NCI-H2081 (cell line): Measurements from ENCODE around the gene TRIM2.
"Not testable (repeated sequence)": the region's sequence is repeated elsewhere in the genome, so short reads cannot be mapped to it uniquely, and the experiment has no call there.

Experiments
- DNase-seq, 2 experiments: peaks; one replicate each; lab custom pipeline; 2025; lab: John Stamatoyannopoulos, UW

TRIM2 gene

DNA sequence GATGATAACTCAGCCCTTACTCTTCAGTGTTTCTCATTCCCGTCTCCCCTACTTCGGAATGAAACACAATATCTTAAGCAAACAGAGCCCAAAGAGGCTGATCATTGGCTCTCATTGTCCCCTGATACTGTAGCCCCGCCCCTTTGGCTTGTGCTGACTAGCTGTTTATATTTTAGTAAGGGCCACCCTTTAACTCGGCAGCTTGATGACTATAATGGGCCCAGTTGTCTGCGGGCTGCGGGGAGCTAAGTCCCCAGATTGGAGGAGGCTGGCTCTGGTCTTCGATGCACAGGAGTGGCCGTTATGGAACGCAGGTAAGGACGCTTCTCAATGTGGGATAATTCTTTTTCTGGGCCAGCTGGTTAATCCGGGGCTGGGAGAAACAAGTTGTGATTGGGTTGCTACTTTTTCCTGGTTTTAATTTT lies at the start of gene TRIM2:
TSS of gene TRIM2 (plus strand) at position 197 of the 425 bp plus-strand sequence. CDS start at position 285, 88 bp downstream.
- DNase-seq, result peak in 1 of 2 experiments; percentile 15

DNA sequence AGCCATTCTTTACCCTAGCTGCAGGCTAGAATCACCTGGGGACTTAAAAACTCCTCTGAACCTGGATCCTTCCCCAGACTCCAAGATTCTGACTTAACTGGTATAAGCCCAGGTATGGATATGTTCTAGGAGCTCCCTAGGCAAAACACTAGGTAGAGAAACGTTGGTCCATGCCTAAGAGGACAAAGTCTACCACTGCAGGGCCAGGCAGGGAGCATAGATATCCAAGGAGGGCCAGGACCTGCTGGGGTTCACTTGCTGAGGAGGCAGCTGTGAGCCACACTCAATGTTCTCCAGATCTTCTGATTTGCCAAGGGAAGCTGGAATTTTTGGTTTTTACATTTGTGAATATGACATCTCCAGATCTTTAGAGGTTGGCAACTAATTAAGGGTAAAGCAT lies 48.6 kb upstream of the TRIM2 start:
- DNase-seq, result no peak

DNA sequence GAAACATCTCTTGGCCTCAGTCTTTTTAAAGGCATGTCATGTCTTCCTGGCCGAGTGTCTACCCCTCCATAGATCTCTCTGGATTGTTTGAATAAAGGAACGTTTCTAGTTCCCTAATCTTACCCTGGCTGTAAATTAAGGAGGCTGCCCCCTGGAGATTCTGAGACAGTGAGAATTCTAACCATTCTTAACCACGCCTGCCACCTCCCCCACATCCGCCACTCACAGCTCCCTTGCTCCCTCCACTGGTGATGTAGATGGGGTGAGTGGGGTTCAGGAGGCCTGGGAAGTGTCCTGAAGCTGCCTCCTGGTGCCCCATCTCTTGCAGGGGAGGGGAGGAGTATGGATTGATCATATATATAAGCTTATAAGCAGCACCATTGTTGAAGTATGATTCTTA lies 48.0 kb upstream of the TRIM2 start:
- no peak for DNase-seq

DNA sequence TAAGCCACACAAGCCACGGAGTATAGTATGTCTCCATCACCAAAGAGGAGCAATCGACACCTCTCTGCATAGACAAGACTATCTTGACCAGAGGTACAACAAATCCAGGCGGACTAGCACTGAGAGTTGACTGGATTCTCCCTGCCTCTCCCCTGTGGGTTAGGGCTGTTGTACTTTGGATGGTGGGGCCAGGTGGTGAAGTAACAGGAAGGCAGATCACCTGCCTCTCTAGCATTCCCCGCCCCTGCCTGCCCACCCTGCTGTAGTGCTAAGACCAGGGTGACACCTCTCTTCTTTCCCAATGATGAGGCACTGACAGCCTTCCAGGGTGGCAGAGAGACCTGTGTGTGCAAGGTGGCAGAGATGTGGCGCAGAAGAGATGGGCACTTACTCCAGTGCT lies 47.5 kb upstream of the TRIM2 start:
- no peak for DNase-seq

DNA sequence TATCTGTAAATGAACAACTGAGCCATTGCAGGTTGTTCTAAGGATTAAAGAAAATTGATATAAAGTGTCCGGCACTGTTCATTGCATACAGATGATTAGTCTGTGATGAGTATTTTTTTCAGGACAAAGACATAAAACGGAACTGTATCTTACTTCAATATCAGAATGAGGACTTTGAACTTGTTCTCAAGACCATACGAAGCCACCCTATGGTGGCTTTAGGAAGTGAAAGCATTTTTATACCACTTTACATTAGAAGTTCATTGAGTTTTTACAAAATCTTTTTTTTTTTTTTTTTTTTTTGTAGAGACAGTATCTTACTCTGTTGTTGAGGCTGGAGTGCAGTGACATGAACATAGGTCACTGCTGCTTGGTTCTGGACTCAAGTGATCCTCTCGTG lies 45.2 kb upstream of the TRIM2 start:
- no peak for DNase-seq

DNA sequence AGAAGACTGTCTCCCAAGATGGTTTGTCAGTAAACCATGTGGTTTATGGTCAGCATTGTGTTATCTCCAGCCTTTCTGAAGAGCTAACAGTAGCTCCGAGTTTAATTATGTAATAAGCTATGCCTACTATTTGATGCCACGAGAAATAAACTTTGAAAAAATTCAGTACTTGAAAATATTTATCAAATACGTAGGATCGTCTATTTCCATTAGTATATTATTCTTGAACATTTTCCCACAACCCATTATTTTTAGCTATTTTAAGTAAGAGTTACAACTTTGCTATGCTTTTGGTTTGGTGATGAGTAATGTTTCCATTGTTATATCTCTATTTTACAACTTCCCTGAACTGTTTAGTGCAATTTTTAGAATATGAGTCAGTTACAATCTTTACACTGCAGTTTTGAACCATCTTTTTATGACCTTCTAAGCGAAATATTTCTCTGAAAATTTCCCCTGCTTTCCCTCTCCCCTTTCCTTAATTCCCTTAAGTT lies 44.5 kb upstream of the TRIM2 start:
- DNase-seq, result no peak

DNA sequence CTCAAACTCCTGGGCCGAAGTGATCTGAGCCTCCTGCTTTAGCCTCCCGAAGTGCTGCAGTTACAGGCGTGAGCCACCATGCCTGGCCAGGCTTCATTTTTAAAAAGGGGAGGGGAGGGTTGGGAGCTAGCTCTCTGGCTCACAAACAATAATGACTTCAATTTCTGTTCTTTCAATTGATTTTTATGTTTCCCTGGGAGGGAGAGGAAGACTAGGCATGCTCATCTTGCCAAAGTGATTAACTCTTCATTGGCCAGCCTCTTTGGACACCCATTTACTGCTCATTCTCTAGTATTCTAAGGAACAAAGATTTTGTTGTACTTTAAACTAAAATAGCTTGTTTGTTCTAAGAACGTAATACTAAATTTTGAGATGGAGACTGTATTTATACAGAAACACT lies 43.4 kb upstream of the TRIM2 start:
- DNase-seq, result no peak

DNA sequence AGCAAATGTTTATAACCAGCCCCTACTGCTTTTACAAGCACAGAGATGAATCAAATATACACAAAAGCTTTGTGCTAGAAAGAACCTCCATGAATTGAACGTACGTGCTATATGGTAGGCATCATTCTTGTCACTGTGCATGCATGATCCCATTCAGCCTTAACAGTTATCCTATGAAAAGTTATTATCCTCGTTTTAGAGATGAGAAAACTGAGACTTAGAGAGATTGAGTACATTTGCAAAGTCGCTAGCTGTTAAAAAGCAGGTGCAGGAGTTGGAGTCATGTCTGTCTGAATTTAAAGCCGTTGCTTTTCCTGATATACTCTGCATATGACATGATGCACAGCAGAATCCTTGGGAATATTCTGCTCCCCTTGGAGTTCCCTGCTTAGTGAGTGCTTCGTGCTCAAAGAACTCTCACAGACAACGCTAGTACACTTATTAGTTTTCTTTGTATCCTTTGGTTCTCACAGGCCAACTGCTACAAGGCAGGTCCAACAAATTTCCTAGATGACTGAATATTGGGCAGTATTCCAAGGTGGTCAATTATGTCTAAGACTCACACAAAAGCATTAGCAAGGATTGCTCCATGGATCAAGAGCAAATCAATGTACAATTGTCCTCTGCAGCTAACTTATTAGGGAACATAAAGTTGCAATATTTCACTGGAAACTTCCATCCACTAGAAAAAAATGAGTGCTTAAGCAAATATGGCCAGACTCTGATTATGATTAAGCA lies 42.8 kb upstream of the TRIM2 start:
- DNase-seq, result no peak

DNA sequence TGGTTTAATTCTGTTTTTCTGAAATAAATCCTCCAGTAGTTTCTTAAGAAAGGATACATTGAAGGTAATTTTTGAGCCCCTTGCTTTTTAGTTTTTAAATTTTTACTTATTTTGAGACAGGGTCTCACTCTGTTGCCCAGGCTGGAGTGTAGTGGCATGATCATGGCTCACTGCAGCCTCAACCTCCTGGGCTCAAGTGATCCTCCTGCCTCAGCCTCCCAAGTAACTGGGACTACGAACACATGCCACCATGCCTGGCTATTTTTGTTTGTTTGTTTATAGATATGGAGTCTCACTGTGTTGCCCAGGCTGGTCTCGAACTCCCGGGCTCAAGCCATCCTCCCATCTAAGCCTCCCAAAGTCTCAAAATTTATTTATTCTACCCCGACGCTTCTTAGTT lies 39.0 kb upstream of the TRIM2 start:
- DNase-seq, result not testable (repeated sequence)

DNA sequence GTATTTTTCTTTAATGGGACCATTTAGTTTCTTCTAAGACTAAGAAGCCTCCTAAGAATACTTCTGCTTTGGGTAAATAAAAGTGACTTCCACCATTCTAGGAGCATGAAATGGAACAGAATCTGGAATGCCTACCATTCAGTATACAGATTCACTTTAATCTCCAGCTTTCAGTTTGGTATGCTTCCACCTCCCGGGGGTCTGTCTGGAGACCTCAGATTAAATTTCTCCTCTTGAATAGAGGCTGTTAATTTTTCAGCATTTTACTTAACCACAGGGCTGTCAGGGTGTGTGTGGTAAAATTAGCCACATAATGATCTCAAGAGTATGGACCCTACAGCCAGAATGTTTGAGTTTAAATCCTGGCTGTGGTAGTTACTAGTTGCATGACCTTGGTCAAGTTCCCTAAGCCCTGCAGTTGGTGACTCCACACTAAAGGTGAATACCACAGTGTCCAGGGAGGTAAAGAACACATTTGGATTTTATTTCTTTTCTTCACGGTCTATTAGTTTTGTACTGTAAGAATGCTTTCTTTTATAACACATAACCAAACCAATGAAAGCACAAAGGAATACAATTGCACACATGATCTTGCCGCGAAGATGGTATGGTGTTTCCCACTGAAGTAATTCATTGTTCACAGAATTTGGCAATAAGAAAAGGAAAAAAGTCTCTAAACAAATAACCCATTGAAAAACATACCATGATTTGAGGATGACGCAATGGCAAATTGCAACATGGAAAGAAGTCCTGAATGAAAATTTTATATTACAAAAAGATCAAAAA lies 37.3 kb upstream of the TRIM2 start:
- no peak for DNase-seq

DNA sequence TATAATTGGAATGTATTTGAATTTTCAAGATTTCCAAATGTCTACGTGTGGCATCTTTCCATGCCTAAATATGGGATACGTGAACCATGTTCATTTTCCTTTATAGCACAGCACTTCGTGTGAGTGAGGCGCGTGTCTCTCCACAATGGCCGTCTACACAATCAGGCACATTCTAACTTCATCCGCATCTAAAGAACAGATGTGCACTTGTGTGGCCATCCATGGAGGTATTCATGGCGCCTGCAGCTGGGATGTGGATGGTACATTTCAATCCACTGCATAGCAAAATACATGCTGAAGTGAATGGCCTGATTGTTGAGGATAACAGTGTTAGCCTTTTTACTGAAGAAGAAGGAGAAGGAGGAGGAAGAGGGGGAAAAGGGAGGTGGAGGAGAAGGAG lies 34.5 kb upstream of the TRIM2 start:
- no peak for DNase-seq

DNA sequence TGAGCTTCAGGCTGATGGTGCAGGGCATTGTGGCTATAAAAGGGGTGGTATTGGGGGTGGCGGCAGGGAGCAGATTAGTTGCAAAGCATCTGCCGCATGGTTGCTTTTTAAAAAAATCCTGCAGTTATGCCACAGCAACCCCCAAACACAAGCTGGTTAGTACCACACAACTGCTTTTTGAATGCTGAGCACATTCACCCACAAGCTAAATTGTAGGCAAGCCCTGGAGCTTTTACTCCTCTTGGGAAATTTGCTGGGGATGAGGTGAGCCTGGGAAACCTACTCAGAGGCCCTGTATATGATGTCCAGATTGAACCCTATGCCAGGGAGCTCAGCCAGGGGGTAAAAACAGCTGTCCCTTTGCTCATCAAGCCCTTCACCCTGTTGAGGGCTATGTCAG lies 33.8 kb upstream of the TRIM2 start:
- no peak for DNase-seq

DNA sequence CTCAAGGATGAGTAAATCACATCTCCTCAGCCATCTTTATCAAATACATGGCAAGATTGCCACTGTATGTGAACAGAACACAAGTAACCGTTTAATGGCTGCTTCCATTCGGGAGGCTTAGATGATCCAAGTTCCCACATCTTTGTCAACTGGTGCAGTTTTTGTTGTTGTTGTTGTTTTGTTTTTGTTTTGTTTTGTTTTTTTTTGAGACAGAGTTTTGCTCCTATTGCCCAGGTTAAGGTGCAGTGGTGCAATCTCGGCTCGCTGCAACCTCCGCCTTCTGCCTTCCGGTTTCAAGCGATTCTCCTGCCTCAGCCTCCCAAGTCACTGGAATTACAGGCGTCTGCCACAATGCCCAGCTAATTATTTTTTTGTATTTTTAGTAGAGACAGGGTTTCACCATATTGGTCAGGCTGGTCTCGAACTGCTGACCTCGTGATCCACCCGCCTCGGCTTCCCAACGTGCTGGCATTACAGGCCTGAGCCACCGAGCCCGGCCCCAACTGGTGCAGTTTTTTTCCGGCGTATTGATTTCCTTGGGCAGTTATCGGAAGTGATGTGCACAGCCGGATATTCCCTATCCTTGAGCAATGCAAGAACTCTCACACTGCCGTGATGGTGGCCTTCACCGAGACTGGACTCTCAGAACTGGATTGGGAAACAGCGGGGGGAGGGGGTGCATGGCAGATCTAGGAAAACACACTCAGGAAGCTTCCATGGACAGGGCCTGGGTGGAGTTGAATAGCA lies 29.2 kb upstream of the TRIM2 start:
- DNase-seq, result no peak

DNA sequence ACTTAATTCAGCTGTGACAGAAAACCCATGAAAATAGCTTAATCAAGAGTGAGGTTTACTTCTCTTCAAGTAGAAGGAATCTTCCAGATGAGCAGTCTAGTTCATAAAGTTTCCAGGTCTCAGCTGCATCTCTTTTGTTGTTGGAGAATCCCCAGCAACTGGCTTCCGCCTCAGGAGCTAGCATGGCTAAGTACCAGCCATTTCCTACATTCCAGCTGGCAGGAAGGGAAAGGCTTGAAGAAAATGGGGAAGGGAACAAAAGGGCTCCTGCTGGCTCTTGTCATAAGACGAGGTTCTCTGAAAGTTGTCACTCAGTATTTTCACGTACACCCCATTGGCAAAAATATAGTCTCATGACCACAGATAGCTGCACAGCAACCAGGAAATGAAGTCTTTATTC lies 27.3 kb upstream of the TRIM2 start:
- DNase-seq, result no peak

DNA sequence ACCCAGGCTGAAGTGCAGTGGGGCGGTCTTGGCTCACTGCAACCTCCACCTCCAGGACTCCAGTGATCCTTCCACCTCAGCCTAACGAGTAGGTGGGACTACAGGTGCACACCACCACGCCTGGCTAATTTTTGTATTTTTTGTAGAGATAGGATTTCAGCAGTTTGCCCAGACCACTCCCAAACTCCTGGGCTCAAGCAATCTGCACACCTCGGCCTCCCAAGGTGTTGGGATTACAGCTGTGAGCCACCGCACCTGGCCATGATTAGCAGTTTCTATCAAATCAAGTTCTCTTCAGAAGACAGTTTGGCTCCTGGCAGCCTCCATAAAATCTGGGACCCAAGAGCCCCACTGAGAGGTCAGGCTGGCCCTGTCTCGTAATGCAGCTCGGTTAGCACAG lies 26.4 kb upstream of the TRIM2 start:
- no peak for DNase-seq

DNA sequence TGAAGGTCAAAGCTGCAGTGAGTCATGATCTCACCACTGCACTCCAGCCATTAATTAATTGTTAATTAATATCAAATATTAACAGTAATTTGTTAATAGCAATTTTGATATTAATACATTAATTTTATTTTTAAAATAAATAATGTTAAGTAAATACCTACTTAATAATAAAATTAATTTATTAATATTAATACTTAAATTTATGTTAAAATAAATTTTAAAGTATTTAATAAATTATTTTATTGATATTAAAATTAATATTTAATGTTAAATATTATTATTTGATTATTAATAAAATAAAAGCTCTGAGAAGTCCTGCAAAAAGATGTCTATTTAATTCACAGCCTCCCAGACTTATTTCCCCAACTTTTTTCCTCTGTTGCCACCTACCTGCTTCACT lies 25.1 kb upstream of the TRIM2 start:
- DNase-seq, result no peak

DNA sequence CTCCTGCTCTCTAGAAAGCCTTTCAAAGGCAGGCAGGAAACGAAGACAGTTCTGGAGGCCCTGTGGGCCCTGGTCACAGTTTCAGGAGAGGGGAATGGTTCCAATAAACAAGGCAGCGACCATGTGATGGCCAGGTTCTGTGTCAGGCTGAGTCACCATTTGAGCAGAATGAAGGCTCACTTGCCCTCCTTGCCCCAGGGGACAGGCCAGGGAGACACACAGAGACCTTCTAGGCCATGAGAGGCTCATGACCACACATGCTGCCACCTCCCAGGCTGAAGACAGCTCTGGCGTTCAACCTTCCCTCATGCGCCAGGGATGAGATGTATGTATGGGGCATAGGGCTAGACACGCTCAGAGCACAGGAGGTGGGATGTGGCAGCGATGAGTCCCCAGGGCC lies 22.9 kb upstream of the TRIM2 start:
- no peak for DNase-seq

DNA sequence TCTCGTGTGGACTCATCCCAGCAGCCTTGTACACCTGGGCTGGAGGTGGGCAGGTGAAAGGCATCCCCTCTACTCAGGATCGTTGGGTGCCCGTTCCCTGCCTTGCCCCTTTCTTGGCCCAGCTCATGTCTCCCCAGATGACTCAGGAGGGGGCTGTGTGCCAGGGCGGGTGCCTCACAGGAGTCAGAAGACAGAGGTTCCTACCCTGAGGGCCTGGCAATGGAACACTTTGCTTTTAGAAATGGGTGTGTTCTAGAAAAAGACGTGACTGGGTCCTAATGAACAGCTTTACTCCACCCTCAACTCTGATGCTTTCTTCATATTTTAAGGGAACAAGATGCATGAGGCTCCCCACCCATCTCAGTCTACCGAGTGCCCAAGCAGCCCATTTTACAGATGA lies 22.5 kb upstream of the TRIM2 start:
- DNase-seq, result no peak

DNA sequence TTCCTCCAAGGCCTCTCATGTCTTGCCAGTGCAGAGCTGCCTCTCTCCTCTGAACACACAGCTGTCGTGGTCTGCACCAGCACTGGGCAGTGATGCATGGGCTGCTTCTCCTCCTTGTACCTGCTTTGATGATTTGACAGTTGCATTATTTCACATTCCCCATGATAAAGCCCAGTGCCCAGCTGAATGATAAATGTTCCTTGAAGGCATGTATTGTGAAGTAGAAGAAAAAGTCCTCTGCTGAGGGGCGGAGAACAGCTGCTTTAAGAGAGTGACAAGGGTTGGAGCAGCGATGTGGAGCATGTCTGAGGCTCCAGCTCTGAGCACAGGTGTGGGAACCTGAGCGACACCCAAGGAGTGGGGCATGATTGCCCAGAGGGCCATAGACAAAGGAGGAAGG lies 21.1 kb upstream of the TRIM2 start:
- no peak for DNase-seq

DNA sequence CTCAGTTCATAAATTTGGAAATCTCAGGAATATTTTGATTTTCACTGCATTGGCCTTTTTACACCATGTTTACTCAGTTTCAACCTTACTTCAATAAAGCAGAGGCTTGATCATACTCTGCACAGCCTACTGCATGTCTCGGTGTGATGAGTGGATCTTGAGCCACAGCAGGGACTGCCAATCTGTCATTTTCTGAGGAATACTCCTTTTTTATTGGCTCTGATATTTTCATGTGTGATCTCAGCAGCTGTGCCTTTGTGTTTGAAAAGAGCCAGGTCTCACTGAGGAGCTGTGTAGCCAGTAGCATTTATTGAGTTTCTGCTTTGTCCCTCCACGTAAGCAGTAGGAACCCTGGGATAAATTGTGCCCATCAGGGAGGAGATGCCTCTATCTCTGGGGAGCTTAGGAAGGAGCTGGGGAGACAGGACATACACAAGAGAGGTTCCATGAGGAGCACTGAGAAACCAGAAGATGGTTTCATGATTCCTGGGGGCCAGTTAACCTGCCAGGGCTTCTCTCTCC lies 18.9 kb upstream of the TRIM2 start:
- DNase-seq, result no peak

DNA sequence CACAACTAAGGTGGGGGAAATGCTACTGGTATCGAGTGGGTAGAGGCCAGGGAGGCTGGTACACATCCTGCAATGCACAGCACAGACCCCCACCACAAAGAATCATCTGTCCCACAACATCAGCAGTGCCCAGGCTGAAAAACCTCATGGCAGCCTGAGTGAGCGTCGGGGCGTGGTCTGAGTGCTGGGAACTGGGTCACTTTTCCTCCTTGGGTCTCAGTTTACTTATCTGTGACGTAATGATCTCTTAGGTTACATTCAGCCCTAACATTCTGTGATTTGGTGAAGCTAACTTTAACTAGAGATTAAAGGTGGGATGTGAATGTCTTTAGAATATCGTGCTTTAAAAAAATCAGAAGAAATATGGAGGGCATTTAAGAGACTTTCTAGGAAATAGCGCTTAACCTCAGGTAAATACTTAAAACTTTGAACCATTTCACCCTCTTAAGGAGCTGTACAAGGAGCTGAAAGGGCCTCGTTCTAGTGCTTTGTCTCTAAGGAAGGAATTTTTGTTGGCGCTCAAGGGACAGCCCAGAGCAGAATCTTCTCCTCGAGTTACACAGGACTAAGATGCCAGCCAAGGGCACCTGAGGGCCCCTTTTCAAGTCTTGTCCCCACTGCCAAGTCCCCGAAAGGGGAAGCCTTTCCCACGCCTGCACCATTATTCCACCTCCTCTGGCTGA lies 18.1 kb upstream of the TRIM2 start:
- DNase-seq, result no peak
